ENCODE measurements around the gene HOXC5. TPM values are rescaled to one million over a fixed set of nuclear protein-coding genes. Genes with fewer than 3 reads are reported as not detected.

The HOXC5 gene
- total RNA-seq, 2 donors from 2014 or later: not detected

DNA sequence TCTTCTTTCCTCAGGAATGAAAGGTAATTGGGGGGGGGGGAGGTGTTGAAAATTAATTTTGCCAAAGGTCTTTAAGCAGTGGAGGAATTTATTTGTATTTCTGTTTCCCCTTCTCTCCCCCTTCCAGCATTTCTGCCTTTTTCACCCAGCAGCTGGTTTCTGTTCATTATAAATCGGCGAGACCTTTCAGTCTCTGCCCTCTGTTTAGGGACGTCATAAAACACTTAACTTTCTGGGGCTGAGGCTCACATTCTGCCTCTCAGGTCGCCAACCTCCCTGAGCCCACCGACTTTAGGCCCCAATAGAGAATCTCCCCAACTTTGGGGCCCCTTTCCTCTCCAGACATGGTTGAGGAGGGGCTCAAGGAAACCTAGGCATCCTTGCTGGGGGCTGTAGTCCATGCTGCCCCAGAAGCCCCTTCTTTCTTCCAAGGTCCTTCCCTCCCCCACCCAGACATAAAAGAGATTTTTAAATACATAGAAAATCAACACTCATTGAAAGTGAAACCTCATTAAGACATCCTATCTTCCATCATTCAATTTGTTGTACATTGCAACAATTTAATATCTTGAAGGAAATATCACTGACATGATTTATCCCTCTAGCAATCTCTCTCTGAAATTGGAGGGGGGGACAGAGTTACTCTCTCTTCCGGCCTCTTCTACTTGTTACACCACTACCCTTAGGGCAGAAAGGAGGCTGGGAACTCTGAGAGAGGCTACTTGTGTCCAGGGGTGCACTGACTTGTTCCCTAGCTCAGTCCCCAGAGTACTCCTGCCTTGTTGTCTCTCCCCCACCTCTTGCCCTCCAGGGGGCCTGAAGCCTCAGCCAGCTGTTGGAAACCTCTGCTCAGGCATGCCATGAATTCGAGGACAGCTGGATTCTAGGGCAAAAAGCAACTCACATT lies 7.1 kb upstream of the HOXC5 start:
- H3K4me3 Mint-ChIP-seq: no peak overlapping the region
- H3K27ac Mint-ChIP-seq: no peak overlapping the region
- no peaks in the 10 kb centered on the region for H3K36me3 Mint-ChIP-seq
- ATAC-seq (no peak), DNase-seq (ENCODE audit: low spot score) (no peak)
- peaks cover 4 to 5% of the 10 kb centered on the region in 2 donors for H3K4me1 Mint-ChIP-seq (ENCODE audit: low read depth in 2 of 2)
- peaks cover 62 to 70% of the 10 kb centered on the region in 2 donors for H3K27me3 Mint-ChIP-seq
- no peaks in the 10 kb centered on the region for H3K9me3 Mint-ChIP-seq

DNA sequence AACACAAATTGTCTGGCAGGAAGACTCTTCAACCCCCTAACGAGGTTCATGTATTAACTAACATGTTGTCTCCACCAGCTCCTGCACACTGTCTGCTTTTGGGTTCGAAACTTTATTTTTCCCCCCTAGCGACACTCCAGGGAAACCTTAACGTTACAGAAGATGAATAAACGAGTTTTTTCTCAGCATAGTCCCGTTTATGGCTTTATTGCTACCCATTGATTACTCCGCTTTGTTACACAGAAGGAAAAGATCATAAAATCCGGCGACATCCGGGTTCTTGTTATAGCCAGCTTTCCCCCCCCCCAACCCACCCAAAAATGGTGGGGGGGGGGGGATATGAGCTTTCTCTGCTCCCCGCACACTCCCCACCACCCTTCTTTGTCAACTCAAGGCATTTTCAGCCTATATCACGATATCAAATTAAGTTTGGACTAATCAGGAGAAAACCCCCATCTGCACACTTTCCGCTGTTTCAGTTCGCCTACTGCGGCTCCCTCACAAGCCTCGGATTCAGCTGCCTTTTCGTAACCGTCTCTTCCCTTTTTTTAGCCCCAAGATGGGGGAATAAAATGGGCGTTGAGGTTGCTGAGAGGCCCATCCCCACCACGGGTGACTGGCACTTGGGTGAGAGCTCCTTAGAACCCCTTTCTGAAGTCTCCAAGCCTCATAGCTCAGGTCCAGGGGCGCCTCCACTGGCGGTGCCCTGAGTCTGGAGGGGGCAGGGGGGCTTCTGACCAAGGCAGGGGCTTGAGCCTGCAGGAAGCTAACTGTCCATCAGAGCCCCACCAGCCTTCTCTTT lies 6.0 kb upstream of the HOXC5 start:
- no peak for DNase-seq (ENCODE audit: low spot score)
- Mint-ChIP-seq H3K36me3 (no peaks in the 10 kb centered on the region), H3K4me1 (ENCODE audit: low read depth in 2 of 2) (peaks cover 3 to 4% of the 10 kb centered on the region in 2 donors), H3K4me3 (no peak overlapping the region), H3K27me3 (peaks cover 58 to 70% of the 10 kb centered on the region in 2 donors), H3K9me3 (no peaks in the 10 kb centered on the region), H3K27ac (no peak overlapping the region)
- no peak for ATAC-seq

DNA sequence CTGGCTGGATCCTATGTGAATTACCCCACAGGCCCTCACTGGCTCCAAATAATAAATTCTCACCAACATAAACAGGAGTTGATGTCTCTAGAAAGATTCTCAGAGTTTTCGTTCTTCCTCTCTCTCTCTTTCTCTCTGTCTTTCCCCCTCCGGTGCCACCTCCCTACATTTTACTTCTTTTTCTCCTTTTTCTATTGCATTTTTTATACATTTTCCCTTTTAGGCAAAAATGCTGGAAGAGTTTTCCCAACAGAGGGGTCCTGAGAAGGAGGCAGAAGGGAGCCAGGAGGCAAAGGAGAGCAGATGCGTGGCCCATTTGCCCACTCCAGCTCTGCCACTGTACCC lies 5.4 kb upstream of the HOXC5 start:
- no peaks in the 10 kb centered on the region for H3K36me3 Mint-ChIP-seq
- H3K4me3 Mint-ChIP-seq: no peak overlapping the region
- DNase-seq (ENCODE audit: low spot score) (no peak), ATAC-seq (no peak)
- H3K27ac Mint-ChIP-seq: no peak overlapping the region
- H3K9me3 Mint-ChIP-seq: no peaks in the 10 kb centered on the region
- peaks cover 59 to 70% of the 10 kb centered on the region in 2 donors for H3K27me3 Mint-ChIP-seq
- peaks cover 3 to 4% of the 10 kb centered on the region in 2 donors for H3K4me1 Mint-ChIP-seq (ENCODE audit: low read depth in 2 of 2)

DNA sequence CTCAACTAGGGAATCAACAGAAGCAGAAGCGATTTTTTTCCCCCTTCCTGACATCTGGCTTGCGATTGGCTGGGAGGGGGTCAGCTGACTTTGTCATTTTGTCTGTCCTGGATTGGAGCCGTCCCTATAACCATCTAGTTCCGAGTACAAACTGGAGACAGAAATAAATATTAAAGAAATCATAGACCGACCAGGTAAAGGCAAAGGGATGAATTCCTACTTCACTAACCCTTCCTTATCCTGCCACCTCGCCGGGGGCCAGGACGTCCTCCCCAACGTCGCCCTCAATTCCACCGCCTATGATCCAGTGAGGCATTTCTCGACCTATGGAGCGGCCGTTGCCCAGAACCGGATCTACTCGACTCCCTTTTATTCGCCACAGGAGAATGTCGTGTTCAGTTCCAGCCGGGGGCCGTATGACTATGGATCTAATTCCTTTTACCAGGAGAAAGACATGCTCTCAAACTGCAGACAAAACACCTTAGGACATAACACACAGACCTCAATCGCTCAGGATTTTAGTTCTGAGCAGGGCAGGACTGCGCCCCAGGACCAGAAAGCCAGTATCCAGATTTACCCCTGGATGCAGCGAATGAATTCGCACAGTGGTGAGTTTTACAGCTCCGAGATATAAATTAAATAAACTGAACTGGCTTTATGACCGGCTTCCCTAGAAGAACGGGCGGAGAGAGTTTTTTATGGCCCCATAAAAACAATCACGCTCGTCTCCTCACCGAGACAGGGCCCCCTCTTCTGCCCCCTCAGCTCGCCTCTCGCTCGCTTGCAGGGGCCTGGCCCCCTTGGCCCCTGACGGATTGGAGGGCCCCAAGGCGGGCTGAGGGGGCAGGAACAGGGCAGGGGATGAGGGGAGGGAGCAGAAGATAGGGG lies 4.3 kb upstream of the HOXC5 start, which contains the start of gene HOXC6:
HOXC6 (plus strand) TSS at position 127 of the 888 bp plus-strand sequence; CDS start at position 209, 82 bp downstream.
- H3K4me3 Mint-ChIP-seq: peak within 1 kb of the TSS; percentile 38
- DNase-seq (ENCODE audit: low spot score): no peak
- no peak for ATAC-seq

DNA sequence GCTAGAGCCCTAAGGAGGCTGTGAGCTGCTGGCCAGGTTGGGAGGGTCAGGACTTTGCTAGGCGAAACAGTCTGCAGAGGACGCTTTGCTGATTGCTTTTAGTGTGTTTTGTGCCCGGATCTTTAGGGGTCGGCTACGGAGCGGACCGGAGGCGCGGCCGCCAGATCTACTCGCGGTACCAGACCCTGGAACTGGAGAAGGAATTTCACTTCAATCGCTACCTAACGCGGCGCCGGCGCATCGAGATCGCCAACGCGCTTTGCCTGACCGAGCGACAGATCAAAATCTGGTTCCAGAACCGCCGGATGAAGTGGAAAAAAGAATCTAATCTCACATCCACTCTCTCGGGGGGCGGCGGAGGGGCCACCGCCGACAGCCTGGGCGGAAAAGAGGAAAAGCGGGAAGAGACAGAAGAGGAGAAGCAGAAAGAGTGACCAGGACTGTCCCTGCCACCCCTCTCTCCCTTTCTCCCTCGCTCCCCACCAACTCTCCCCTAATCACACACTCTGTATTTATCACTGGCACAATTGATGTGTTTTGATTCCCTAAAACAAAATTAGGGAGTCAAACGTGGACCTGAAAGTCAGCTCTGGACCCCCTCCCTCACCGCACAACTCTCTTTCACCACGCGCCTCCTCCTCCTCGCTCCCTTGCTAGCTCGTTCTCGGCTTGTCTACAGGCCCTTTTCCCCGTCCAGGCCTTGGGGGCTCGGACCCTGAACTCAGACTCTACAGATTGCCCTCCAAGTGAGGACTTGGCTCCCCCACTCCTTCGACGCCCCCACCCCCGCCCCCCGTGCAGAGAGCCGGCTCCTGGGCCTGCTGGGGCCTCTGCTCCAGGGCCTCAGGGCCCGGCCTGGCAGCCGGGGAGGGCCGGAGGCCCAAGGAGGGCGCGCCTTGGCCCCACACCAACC lies 3.1 kb upstream of the HOXC5 start:
- peaks cover 14 to 15% of the 10 kb centered on the region in 2 donors for H3K4me1 Mint-ChIP-seq (ENCODE audit: low read depth in 2 of 2)
- no peaks in the 10 kb centered on the region for H3K36me3 Mint-ChIP-seq
- H3K9me3 Mint-ChIP-seq: no peaks in the 10 kb centered on the region
- H3K4me3 Mint-ChIP-seq: no peak overlapping the region
- no peak overlapping the region for H3K27ac Mint-ChIP-seq
- DNase-seq (ENCODE audit: low spot score) (no peak), ATAC-seq (no peak)
- peaks cover 51 to 74% of the 10 kb centered on the region in 2 donors for H3K27me3 Mint-ChIP-seq

More for the DNA sequence above, 4.3 kb upstream of the HOXC5 start, which contains the start of gene HOXC6:
- H3K36me3 Mint-ChIP-seq: no peaks in the 10 kb centered on the region
- no peaks in the 10 kb centered on the region for H3K9me3 Mint-ChIP-seq
- H3K4me1 Mint-ChIP-seq (ENCODE audit: low read depth in 2 of 2): peaks cover 8 to 9% of the 10 kb centered on the region in 2 donors
- peaks cover 53 to 70% of the 10 kb centered on the region in 2 donors for H3K27me3 Mint-ChIP-seq
- no peak within 1 kb of the TSS for H3K27ac Mint-ChIP-seq

DNA sequence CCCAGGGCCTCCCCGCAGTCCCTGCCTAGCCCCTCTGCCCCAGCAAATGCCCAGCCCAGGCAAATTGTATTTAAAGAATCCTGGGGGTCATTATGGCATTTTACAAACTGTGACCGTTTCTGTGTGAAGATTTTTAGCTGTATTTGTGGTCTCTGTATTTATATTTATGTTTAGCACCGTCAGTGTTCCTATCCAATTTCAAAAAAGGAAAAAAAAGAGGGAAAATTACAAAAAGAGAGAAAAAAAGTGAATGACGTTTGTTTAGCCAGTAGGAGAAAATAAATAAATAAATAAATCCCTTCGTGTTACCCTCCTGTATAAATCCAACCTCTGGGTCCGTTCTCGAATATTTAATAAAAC lies 2.4 kb upstream of the HOXC5 start:
- ATAC-seq (no peak), DNase-seq (ENCODE audit: low spot score) (no peak)
- H3K36me3 Mint-ChIP-seq: no peaks in the 10 kb centered on the region
- H3K4me1 Mint-ChIP-seq (ENCODE audit: low read depth in 2 of 2): peaks cover 14 to 20% of the 10 kb centered on the region in 2 donors
- peaks cover 56 to 81% of the 10 kb centered on the region in 2 donors for H3K27me3 Mint-ChIP-seq
- no peak overlapping the region for H3K4me3 Mint-ChIP-seq
- H3K9me3 Mint-ChIP-seq: no peaks in the 10 kb centered on the region
- no peak overlapping the region for H3K27ac Mint-ChIP-seq

DNA sequence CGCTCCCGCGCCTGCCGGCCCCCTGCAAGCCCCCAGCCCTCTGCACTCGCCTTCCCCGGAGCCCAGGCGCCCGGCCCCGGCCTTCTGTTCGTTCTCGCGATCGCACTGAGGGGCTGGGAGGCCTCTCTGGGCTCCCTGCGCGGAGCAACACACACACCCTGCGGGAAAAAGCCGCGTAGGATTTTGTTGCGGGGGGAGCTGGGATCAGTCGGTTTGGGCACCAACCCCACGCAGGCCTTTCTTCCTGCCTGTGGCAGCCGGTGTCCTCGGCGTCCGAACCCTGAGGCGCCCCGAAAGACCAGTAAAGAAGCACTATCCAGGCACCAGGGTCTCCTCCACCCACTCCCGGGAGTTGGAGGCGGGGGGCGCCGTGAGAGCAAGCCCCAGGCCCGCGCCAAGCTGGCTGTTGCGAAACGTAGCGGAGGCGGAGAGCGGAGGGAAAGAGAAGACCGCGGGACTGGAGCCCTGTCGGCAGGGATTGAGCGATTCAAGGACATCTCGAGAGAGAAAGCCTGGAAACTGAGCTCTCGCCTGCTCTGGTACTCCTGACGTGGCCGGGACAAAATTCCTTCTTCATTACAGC lies 1.9 kb upstream of the HOXC5 start:
- Mint-ChIP-seq H3K36me3 (no peaks in the 10 kb centered on the region), H3K9me3 (no peaks in the 10 kb centered on the region)

DNA sequence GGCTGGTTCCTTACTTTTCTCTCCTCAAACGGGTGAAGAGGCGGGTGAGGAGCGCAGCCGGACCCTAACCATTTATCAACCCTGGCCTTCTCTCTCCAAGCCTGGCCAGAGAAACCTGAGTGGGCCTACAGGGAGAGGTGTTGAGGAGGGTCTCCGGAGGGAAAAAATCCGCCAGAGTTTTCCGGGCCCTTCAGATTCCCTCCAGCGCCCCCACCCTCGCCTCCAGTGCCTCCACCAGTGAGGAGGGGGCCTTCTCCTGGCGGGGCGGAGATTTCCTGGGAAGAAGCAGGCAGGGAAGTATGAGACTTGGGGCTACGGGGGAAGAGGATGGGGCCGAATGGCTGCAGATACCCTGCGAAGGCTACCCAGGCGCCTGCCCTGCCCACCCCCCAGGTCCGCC lies 1.4 kb upstream of the HOXC5 start:
- Mint-ChIP-seq H3K27ac (no peak overlapping the region), H3K4me3 (no peak overlapping the region), H3K36me3 (no peaks in the 10 kb centered on the region), H3K27me3 (peaks cover 55 to 76% of the 10 kb centered on the region in 2 donors), H3K4me1 (ENCODE audit: low read depth in 2 of 2) (peaks cover 14 to 20% of the 10 kb centered on the region in 2 donors), H3K9me3 (no peaks in the 10 kb centered on the region)
- no peak for DNase-seq (ENCODE audit: low spot score)
- no peak for ATAC-seq

More for the DNA sequence above, 1.9 kb upstream of the HOXC5 start:
- Mint-ChIP-seq H3K27me3 (peaks cover 56 to 81% of the 10 kb centered on the region in 2 donors), H3K27ac (no peak overlapping the region), H3K4me1 (ENCODE audit: low read depth in 2 of 2) (peaks cover 14 to 20% of the 10 kb centered on the region in 2 donors), H3K4me3 (no peak overlapping the region)
- DNase-seq (ENCODE audit: low spot score) (no peak), ATAC-seq (no peak)

DNA sequence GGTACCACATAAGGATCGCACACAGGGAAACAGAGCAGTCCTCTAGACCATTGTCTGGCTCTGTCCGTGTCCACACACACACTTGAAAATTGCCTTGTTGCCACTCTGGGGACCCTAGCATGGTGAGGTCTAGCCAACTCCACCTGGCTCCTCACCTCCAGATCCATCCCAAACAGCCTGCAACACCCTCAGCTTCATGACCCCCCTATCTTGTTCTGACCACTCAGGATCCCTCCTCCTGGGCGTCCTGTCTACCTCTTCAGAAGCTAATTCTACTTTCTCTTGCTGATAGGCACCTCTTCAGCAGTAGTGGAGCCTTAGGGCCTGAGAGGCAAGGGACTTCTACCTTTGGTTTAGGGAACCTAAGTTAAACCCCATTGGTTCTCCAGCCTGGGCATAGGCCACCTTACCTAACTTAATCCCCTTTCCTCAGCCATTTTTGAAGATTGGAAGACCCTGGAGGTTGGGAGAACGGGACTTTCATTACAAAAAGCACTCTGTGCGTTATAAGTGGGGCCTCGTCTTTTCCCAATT lies 697 bp upstream of the HOXC5 start:
- Mint-ChIP-seq H3K4me1 (ENCODE audit: low read depth in 2 of 2) (peaks cover 11 to 20% of the 10 kb centered on the region in 2 donors), H3K27me3 (peaks cover 52 to 70% of the 10 kb centered on the region in 2 donors), H3K27ac (no peak overlapping the region), H3K9me3 (no peaks in the 10 kb centered on the region), H3K4me3 (peak overlapping the region; percentile 88), H3K36me3 (no peaks in the 10 kb centered on the region)
- ATAC-seq (no peak), DNase-seq (ENCODE audit: low spot score) (no peak)

DNA sequence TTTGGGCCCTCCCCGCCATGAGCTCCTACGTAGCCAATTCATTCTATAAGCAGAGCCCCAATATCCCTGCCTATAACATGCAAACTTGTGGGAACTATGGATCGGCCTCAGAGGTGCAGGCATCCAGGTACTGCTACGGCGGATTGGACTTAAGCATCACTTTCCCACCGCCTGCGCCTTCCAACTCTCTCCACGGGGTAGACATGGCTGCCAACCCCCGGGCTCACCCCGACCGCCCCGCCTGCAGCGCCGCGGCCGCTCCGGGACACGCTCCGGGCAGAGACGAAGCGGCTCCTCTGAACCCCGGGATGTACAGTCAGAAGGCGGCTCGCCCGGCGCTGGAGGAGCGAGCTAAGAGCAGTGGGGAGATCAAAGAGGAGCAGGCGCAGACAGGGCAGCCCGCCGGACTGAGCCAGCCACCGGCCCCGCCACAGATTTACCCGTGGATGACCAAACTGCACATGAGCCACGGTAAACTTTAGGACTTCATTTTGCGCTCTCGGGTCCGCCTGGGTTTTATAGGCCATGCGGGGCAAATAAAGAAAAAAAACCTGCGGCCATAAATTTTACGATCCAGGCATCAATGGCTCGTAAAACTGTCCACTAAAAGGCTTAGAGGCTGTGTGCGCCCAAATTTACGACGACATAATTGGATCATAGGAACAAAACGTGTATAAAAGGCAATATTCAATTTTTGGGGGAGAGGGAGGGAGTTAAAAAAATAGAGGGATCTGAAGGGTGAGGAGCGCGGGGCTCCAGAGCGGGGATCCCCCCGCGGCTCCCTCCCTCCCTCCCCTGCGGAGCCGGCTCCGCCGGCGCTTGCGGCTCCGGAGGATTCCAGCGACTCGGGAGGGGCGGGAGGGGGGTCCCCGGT lies 493 bp downstream of the HOXC5 start:
- ATAC-seq (peak in 1 of 2 donors; percentile 54), DNase-seq (ENCODE audit: low spot score) (no peak)
- Mint-ChIP-seq H3K27me3 (peaks cover 53 to 60% of the 10 kb centered on the region in 2 donors), H3K4me1 (ENCODE audit: low read depth in 2 of 2) (peaks cover 10 to 20% of the 10 kb centered on the region in 2 donors), H3K9me3 (no peaks in the 10 kb centered on the region), H3K27ac (no peak overlapping the region), H3K36me3 (no peaks in the 10 kb centered on the region), H3K4me3 (peak overlapping the region; percentile 88)

DNA sequence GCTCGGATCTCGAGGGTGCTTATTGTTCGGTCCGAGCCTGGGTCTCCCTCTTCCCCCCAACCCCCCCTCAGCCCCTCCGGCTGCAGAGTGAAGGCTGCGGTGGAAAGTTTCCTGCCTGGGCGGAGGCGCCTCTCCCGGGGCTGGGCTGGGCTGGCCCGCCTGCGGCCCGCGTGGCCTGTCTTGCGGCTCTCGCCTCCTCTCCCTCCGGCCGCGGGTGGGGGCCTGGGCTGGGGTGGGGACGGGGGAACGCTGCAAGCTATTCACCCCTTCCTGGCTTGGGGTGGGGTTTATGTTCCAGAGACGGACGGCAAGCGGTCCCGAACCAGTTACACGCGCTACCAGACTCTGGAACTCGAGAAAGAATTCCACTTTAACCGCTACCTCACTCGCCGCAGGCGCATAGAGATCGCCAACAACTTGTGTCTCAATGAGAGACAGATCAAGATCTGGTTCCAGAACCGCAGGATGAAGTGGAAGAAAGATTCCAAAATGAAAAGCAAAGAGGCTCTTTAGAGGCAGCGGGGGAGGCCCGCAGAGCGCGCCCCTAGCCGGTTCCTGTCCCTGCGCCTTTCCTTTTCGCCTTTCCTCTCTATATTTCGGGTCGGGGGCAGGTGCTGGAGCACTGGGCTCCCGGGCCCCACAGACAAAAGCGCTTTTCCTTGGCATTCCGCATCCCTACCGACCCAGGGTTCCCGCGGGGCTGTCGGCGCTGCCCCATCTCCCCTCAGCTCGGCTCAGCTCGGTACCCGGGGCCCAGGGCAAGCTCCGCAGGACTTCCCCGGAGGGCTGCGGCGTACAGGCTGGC lies 1.3 kb downstream of the HOXC5 start:
- no peak overlapping the region for H3K27ac Mint-ChIP-seq
- peaks cover 56 to 63% of the 10 kb centered on the region in 2 donors for H3K27me3 Mint-ChIP-seq
- peak overlapping the region; percentile 88 for H3K4me3 Mint-ChIP-seq
- H3K9me3 Mint-ChIP-seq: no peaks in the 10 kb centered on the region
- no peak for DNase-seq (ENCODE audit: low spot score)
- peak; percentile 56 to 72 for ATAC-seq
- no peaks in the 10 kb centered on the region for H3K36me3 Mint-ChIP-seq
- peaks cover 10 to 16% of the 10 kb centered on the region in 2 donors for H3K4me1 Mint-ChIP-seq (ENCODE audit: low read depth in 2 of 2)
